ENCODE results near the gene MINDY1. TPM values are rescaled to one million over a fixed set of nuclear protein-coding genes. Genes with fewer than 3 reads are reported as not detected.

Gene MINDY1
- total RNA-seq, 1 experiment from 2014 or later = 9.2 TPM

DNA sequence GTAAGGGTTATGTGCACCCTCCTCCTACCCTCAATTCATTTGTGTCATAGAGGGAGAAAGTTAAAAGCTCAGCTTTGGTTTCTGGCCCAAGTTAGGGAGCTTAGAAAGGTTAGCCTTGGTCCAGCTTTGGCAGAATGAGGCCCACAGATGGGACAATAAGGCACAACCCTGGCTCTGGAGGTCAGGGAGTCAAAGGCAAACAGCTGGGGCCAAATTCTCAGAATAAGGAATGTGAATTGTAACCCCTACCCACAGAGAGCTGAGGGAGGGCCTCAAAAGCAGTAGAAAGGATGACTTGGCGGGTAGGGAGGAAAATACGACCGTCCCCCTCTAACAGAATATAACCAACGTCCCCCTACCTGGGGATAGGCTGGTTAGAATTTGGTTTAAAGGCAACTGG lies 41.1 kb downstream of the MINDY1 start:
- no peak for DNase-seq (ENCODE audit: low read depth)

DNA sequence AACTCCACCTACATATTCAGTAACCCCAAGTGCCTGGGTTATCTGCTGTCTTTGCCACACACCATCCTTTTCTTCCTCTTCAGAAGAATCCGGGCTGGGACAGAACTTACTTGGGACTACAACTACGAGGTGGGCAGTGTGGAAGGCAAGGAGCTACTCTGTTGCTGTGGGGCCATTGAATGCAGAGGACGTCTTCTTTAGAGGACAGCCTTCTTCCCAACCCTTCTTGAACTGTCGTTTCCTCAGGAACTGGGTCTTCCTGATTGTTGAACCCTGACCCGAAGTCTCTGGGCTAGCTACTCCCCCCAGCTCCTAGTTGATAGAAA lies 42.6 kb downstream of the MINDY1 start:
- DNase-seq (ENCODE audit: low read depth) = no peak

DNA sequence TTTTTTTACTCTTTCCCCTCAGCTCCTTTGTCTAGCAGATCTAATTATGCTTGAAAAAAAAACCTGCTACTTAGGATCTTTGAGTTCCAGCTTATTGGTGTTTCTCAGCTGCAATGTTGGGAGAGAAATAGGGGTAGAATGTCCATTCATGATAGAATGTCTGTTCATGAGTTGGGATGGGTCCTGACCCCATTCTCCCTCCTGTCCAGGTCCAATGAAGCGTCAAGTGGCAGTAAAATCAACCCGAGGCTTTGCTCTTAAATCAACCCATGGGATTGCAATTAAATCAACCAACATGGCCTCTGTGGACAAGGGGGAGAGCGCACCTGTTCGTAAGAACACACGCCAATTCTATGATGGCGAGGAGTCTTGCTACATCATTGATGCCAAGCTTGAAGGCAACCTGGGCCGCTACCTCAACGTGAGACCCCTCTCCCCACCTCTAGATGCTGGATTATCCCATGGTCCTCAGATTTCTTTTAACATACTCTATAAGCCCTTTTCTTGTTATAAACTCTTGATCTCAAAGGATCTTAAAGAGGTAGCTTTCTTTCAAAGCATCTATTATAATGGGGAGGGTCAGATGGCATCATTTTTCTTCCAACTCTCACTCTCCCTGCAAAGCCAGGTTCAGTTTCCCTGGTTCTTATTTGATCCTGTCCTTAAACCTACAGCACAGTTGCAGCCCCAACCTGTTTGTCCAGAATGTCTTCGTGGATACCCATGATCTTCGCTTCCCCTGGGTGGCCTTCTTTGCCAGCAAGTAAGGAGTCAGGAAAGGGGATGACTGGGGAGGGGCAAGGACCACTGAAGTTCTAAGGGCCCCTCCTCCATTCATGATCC lies 43.2 kb downstream of the MINDY1 start:
- DNase-seq (ENCODE audit: low read depth) = no peak

DNA sequence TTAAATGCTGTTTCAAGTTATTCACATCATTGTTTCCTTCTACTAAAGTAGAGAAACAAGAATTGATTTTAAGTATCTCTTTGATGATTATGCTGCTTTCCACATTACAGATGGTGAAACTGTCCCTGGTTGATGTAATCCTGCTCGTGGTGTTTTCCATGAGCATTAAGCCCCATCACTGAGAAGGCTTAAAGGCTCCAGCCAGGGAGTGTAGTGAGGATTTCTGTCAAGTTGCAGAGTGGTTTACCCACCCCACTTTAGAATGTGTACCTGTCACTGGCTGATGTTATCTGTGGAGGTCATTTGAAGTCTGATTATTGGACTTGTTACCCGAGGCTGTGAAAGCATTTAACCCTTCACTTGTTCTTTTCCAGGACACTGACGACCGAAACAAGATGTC lies 44.9 kb downstream of the MINDY1 start:
- no peak for DNase-seq (ENCODE audit: low read depth)

DNA sequence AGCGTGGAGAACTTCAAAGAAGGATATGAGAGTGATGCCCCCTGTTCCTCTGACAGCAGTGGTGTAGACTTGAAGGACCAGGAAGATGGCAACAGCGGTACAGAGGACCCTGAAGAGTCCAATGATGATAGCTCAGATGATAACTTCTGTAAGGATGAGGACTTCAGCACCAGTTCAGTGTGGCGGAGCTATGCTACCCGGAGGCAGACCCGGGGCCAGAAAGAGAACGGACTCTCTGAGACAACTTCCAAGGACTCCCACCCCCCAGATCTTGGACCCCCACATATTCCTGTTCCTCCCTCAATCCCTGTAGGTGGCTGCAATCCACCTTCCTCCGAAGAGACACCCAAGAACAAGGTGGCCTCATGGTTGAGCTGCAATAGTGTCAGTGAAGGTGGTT lies 46.1 kb downstream of the MINDY1 start:
- DNase-seq (ENCODE audit: low read depth) = no peak

DNA sequence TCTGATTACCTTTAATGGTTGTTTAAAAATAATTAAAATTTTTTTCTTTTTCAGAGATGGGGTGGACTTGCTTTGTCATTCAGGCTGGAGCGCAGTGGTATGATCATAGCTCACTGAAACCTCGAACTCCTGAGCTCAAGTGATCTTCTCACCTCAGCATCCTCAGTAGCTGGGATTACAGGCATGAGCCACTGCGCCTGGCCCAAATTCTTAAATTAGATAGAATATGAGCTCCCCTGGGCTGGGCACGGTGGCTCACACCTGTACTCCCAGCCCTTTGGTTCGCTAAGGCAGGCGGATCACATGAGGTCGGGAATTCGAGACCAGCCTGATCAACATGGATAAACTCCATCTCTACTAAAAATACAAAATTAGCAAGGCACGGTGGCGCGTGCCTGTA lies 49.0 kb downstream of the MINDY1 start:
- DNase-seq (ENCODE audit: low read depth) = no peak

DNA sequence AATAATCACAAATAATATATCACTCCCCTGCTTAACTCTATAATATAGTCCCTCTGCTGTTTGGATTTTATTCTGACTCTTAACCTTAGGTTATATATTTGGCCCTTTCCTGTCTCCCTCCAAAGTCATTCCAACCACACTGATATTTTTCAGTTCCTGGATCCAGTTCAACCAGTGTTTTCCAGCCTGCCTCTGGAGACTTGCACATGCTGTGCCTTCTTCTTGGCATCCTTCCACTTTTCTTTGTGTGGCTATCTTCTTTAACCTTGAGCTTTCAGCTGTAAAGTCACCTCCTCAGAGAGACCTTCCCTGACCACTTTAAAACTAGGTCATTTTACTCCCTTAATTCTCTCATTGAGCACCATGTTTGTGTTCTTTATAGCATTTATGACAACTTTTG lies 51.4 kb downstream of the MINDY1 start:
- DNase-seq (ENCODE audit: low read depth) = no peak

DNA sequence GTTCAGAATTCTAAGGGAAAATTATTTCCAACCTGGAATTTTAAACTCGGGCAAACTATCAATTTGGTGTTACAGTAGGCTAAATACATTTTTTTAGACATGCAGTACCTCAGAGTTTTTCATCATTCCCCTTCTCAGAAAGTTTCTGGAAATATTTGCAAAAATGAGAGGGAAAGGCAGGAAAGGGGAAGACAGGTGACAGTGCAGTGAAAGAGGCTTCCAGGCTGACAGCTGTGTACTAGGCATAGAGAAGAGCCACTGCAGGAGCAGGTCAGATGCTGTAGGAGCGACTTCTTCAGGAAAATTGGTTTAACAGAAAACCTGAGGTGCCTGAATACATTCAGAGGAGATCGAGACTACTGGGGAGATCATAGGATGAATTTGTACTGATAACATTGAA lies 52.0 kb downstream of the MINDY1 start:
- DNase-seq (ENCODE audit: low read depth) = no peak

Other genes starting within 250 kb of the MINDY1 start
- 5.6 and 6.1 TPM in 2 replicates for gene CTSS, start 241.1 kb downstream of the MINDY1 start, total RNA-seq (2014; rRNA removed)
- 1.7 and 1.8 TPM in 2 replicates for gene CTSK, start 198.6 kb downstream of the MINDY1 start, total RNA-seq (2014; rRNA removed)
- gene ARNT, start 130.3 kb downstream of the MINDY1 start, total RNA-seq (2014; rRNA removed) = 25.6 and 34.7 TPM in 2 replicates
- gene CTXND2, start 119.8 kb downstream of the MINDY1 start, total RNA-seq (2014; rRNA removed) = not detected in 2 replicates
- gene SETDB1, start 80.5 kb downstream of the MINDY1 start, total RNA-seq (2014; rRNA removed) = 18.1 and 25.6 TPM in 2 replicates
- 197 and 219 TPM in 2 replicates for gene CERS2, start 32.1 kb downstream of the MINDY1 start, total RNA-seq (2014; rRNA removed)
- not detected in 2 replicates for gene ANXA9, start 24.6 kb downstream of the MINDY1 start, total RNA-seq (2014; rRNA removed)
- 7.6 and 9.1 TPM in 2 replicates for gene PRUNE1, start 1.5 kb upstream of the MINDY1 start, total RNA-seq (2014; rRNA removed)
- 0.06 and 0.32 TPM in 2 replicates for gene BNIPL, start 29.7 kb upstream of the MINDY1 start, total RNA-seq (2014; rRNA removed)
- gene C1orf56, start 40.8 kb upstream of the MINDY1 start, total RNA-seq (2014; rRNA removed) = 4.7 and 5.3 TPM in 2 replicates
- 71.2 and 85.9 TPM in 2 replicates for gene CDC42SE1, start 52.7 kb upstream of the MINDY1 start, total RNA-seq (2014; rRNA removed)
- gene MLLT11, start 53.5 kb upstream of the MINDY1 start, total RNA-seq (2014; rRNA removed) = 16.9 and 17.2 TPM in 2 replicates
- 6.3 and 7.1 TPM in 2 replicates for gene GABPB2, start 63.9 kb upstream of the MINDY1 start, total RNA-seq (2014; rRNA removed)
- gene SEMA6C, start 139.7 kb upstream of the MINDY1 start, total RNA-seq (2014; rRNA removed) = 2.1 and 3.8 TPM in 2 replicates
- gene TNFAIP8L2, start 149.7 kb upstream of the MINDY1 start, total RNA-seq (2014; rRNA removed) = not detected in 2 replicates
- gene LYSMD1, start 159.0 kb upstream of the MINDY1 start, total RNA-seq (2014; rRNA removed) = 9.1 and 10.2 TPM in 2 replicates
- 25.5 and 31.9 TPM in 2 replicates for gene SCNM1, start 159.2 kb upstream of the MINDY1 start, total RNA-seq (2014; rRNA removed)
- gene TMOD4, start 169.1 kb upstream of the MINDY1 start, total RNA-seq (2014; rRNA removed) = 0.34 TPM in 1 of 2 replicates, not detected in the other
- 59.8 and 64.0 TPM in 2 replicates for gene VPS72, start 183.3 kb upstream of the MINDY1 start, total RNA-seq (2014; rRNA removed)
- 48.9 and 49.7 TPM in 2 replicates for gene PIP5K1A, start 191.7 kb upstream of the MINDY1 start, total RNA-seq (2014; rRNA removed)
- gene PSMD4, start 247.8 kb upstream of the MINDY1 start, total RNA-seq (2014; rRNA removed) = 145 and 175 TPM in 2 replicates

All from LHCN-M2 (cell line).